Endothelial cell of umbilical vein (primary cell): ENCODE results near the gene TAF8. TPM values are rescaled to one million over a fixed set of nuclear protein-coding genes. Genes with fewer than 3 reads are reported as not detected.

Experiments used
- BruUV-seq: library from RNA; stranded (reverse); fragments of 400-500 nt; replicated peaks from 2 replicates; lab custom pipeline; 2021; lab: Mats Ljungman, UMichigan
- CTCF ChIA-PET: fragments of 300-600, 350-600 bp; sonication (Branson Sonifier 250); formaldehyde crosslinking; loops from one replicate; lab custom pipeline; 2021; ENCODE audit warnings: antibody characterized with exemption, inconsistent platforms; lab: Charles Lee
- POLR2A ChIA-PET: fragments of 300-600, 350-600 bp; sonication (Branson Sonifier 250); formaldehyde crosslinking; loops from one replicate; lab custom pipeline; 2021; ENCODE audit warnings: antibody characterized with exemption, inconsistent platforms; lab: Charles Lee
- DNase-seq: peaks from one replicate; pipeline ENCODE4 v3.0.0-alpha.2; 2011; ENCODE audit warnings: low read depth, low spot score
- FAIRE-seq: peaks from 2 replicates; lab custom pipeline; 2011; peaks lifted over from hg19 to GRCh38; lab: Jason Lieb, UNC
- H2AFZ ChIP-seq: 2 replicates; pipeline ENCODE4 v1.6.0; 2012; ENCODE audit warnings: low read depth, low read length, control low read depth, inconsistent platforms
- H3K27ac ChIP-seq: 2 replicates; pipeline ENCODE4 v1.5.1; 2011; ENCODE audit warnings: low read depth, mild to moderate bottlenecking, control low read depth, low read length, moderate library complexity; ENCODE audit not compliant: insufficient read depth
- H3K27me3 ChIP-seq, 2 experiments: 2 replicates each; pipeline versions ENCODE4 v1.6.0 to v1.6.1; 2011; ENCODE audit warnings: low read length in 2 of 2, mixed read lengths in 1 of 2; ENCODE audit not compliant: control insufficient read depth in 2 of 2, insufficient read depth in 2 of 2
- H3K36me3 ChIP-seq, 2 experiments: 2 replicates in 1 of 2; 3 replicates in 1 of 2; pipeline ENCODE4 v1.5.1; 2011; ENCODE audit warnings: low read length in 2 of 2, mild to moderate bottlenecking in 1 of 2, moderate library complexity in 1 of 2; ENCODE audit not compliant: control insufficient read depth in 2 of 2, insufficient read depth in 2 of 2; ENCODE audit errors: extremely low read depth in 1 of 2
- H3K4me1 ChIP-seq: 3 replicates; pipeline ENCODE4 v1.5.1; 2011; ENCODE audit warnings: mild to moderate bottlenecking, low read length; ENCODE audit not compliant: control insufficient read depth, insufficient read depth; ENCODE audit errors: extremely low read depth
- H3K4me2 ChIP-seq: 2 replicates; pipeline ENCODE4 v1.6.1; 2011; ENCODE audit warnings: low read length, control low read depth, mixed read lengths; ENCODE audit not compliant: insufficient read depth
- H3K4me3 ChIP-seq, 3 experiments: fragments of 200-600 bp in 1 of 3; sonication (generic), shearing (Covaris generic) in 1 of 3; replicated peaks in 1 of 3; 2 replicates each; pipeline ENCODE4 v1.5.1; 2011 to 2016; ENCODE audit warnings: control low read depth in 3 of 3, low read length in 3 of 3, mild to moderate bottlenecking in 2 of 3, inconsistent platforms in 1 of 3, low read depth in 1 of 3, moderate library complexity in 1 of 3; ENCODE audit not compliant: insufficient read depth in 1 of 3
- H3K79me2 ChIP-seq: 2 replicates; pipeline ENCODE4 v1.6.0; 2012; ENCODE audit warnings: low read length, inconsistent platforms; ENCODE audit not compliant: control insufficient read depth, insufficient read depth
- H3K9ac ChIP-seq: replicated peaks from 2 replicates; pipeline ENCODE3; 2011; ENCODE audit warnings: low read length, control low read depth; ENCODE audit not compliant: insufficient read depth; ENCODE audit errors: extremely low read depth
- H3K9me1 ChIP-seq: replicated peaks from 3 replicates; pipeline ENCODE4 v1.6.0; 2011; ENCODE audit warnings: mild to moderate bottlenecking, low read length; ENCODE audit not compliant: control insufficient read depth, insufficient read depth; ENCODE audit errors: extremely low read depth
- H3K9me3 ChIP-seq: replicated peaks from 2 replicates; pipeline ENCODE4 v1.5.1; 2012; ENCODE audit warnings: low read length, inconsistent platforms; ENCODE audit not compliant: control insufficient read depth, insufficient read depth
- H4K20me1 ChIP-seq: replicated peaks from 2 replicates; pipeline ENCODE3; 2011; ENCODE audit warnings: mild to moderate bottlenecking, low read length; ENCODE audit not compliant: control insufficient read depth, insufficient read depth; ENCODE audit errors: extremely low read depth
- CTCF ChIP-seq, 2 donors: IDR thresholded peaks; 1 replicate in 1 of 2; 2 replicates in 1 of 2; pipeline ENCODE4 v1.5.1; 2011; ENCODE audit warnings: low read length in 2 of 2, mild to moderate bottlenecking in 2 of 2, moderate library complexity in 2 of 2, control low read depth in 1 of 2, inconsistent platforms in 1 of 2, low read depth in 1 of 2; ENCODE audit not compliant: insufficient read depth in 1 of 2; ENCODE audit errors: extremely low read depth in 1 of 2
- EZH2 ChIP-seq: IDR thresholded peaks from 2 replicates; pipeline ENCODE4 v1.6.1; 2012; ENCODE audit warnings: borderline replicate concordance, low read depth, mild to moderate bottlenecking, moderate library complexity, low read length, inconsistent platforms; ENCODE audit not compliant: severe bottlenecking
- FOS ChIP-seq: IDR thresholded peaks from 2 replicates; pipeline ENCODE4 v1.6.1; 2011; ENCODE audit warnings: mild to moderate bottlenecking, low read length, moderate library complexity, borderline replicate concordance; ENCODE audit not compliant: insufficient read depth
- GATA2 ChIP-seq: IDR thresholded peaks from 2 replicates; pipeline ENCODE4 v1.7.0; 2011; ENCODE audit warnings: low read depth, mild to moderate bottlenecking, moderate library complexity, mixed read lengths, low read length; ENCODE audit not compliant: insufficient read length, insufficient read depth
- JUN ChIP-seq: IDR thresholded peaks from 2 replicates; pipeline ENCODE4 v1.6.1; 2011; ENCODE audit warnings: borderline replicate concordance, low read depth; ENCODE audit not compliant: insufficient read length, insufficient read depth
- MYC ChIP-seq: IDR thresholded peaks from one replicate; pipeline ENCODE4 v1.6.1; 2011; ENCODE audit warnings: mild to moderate bottlenecking, low read depth, low read length
- POLR2A ChIP-seq: IDR thresholded peaks from 2 replicates; pipeline ENCODE4 v1.6.1; 2012; ENCODE audit warnings: low read depth, mild to moderate bottlenecking, control low read depth, low read length
- POLR2AphosphoS5 ChIP-seq: IDR thresholded peaks from 2 replicates; pipeline ENCODE4 v1.6.1; 2012; ENCODE audit warnings: low read depth, mild to moderate bottlenecking, control low read depth, low read length, moderate library complexity; ENCODE audit not compliant: insufficient read depth
- dilution Hi-C: fragments of 300-500 bp; cut with MboI; formaldehyde crosslinking; loops from one replicate; pipeline ENCODE4 v1.15.0; 2019; ENCODE audit warnings: low sequenced_read_pairs; ENCODE audit not compliant: extremely low pct_ligation_motif_present
- intact Hi-C: fragments of 100-400 bp; cut with micrococcal nuclease; formaldehyde crosslinking; loops from one replicate; pipeline ENCODE4 v1.10.0; 2022
- polyA plus RNA-seq, 4 experiments: library from polyadenylated mRNA; depleted of rRNA in 3 of 4; stranded (reverse) in 3 of 4; unstranded in 1 of 4; fragments of >200 nt; gene quantifications; 2 replicates each; pipeline versions ENCODE4 v1.2.1 to v1.2.3, GENCODE V29; 2011 to 2012; ENCODE audit warnings: missing spikeins in 1 of 4
- total RNA-seq: library from RNA; stranded (reverse); gene quantifications from 2 replicates; pipeline ENCODE4 v1.2.3, GENCODE V29; 2021
- TF ChIP-seq, protein P1 (sequence below): IDR thresholded peaks from 2 replicates; pipeline ENCODE4 v1.6.1; 2011; ENCODE audit not compliant: insufficient read depth, insufficient read length

Gene TAF8
- total and polyA plus RNA-seq, 2 donors (not counting 3 experiments of a cell fraction or from before 2014, with no cell fraction given), result 32.9 to 45.4 TPM

DNA sequence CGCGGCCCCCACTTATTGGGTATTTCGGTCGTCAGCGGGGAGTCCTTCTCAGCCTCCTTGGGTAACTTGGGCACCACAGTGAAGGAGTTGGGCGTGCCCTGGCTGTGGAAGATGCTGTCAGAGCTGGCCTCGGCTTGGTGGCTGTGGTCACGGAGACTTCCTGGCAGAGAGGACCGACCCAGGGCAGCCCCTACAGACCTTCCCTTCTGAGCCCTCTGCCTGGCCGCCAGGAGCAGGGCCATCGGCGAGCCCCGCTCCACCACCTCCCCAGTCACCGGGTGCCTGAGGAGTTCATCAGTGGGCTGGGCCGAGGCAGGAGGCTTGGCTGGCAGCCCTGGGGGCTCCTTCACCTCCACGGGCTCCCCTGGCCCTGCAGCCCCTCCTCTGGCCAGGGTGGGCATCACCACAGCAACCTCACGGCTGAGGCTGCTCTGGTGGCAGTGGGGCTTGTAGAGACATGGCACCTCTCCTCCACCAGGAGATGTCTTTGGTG, 54.9 kb downstream of the TAF8 start:
- H3K9ac ChIP-seq, result no peak overlapping the region
- BruUV-seq, result no TSS peak
- H3K36me3 ChIP-seq, result no peaks in the 10 kb centered on the region
- FAIRE-seq (no peak), DNase-seq (no peak)
- dilution Hi-C loops (no loop called here), intact Hi-C loops (no loop called here)
- ChIA-PET POLR2A (no interaction called here), CTCF (interaction anchor here (0.8 to 3.3 kb wide), 24 partner anchors 8 to 442 kb away, joined by 3 to 35 read pairs (median 8); partner anchors contain the start of gene FRS3)
- no peaks in the 10 kb centered on the region for H3K9me1 ChIP-seq
- no peaks in the 10 kb centered on the region for H3K9me3 ChIP-seq
- H3K79me2 ChIP-seq, result no peaks in the 10 kb centered on the region
- no peak overlapping the region for H3K4me3 ChIP-seq
- peaks cover 3% of the 10 kb centered on the region for H3K4me1 ChIP-seq
- H3K4me2 ChIP-seq, result no peak overlapping the region
- TF ChIP-seq MYC (no peak), JUN (no peak), FOS (no peak), POLR2A (no peak), GATA2 (no peak), CTCF (IDR thresholded peaks at IDR 0.05; ENCODE audit: extremely low read depth in 1 of 2, insufficient read depth in 1 of 2, low read depth in 1 of 2, low read length in 2 of 2) (no peak), POLR2AphosphoS5 (no peak), EZH2 (no peak)
- TF ChIP-seq, protein P1, sequence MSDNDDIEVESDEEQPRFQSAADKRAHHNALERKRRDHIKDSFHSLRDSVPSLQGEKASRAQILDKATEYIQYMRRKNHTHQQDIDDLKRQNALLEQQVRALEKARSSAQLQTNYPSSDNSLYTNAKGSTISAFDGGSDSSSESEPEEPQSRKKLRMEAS, result no peak
- H4K20me1 ChIP-seq, result no peaks in the 10 kb centered on the region
- H2AFZ ChIP-seq, result no peak overlapping the region
- H3K27me3 ChIP-seq, result no peaks in the 10 kb centered on the region
- H3K27ac ChIP-seq, result no peak overlapping the region
